Heart right ventricle (tissue), 16 donors: ENCODE results near the gene OVCH1. TPM values are rescaled to one million over a fixed set of nuclear protein-coding genes. Genes with fewer than 3 reads are reported as not detected.

Source experiments
- ATAC-seq, 8 donors: fragments of 200-7000 bp; cut with Tn5 transposase; one replicate each; pipeline ENCODE4 v1.9.1; 2020; ENCODE audit warnings: mild to moderate bottlenecking in 8 of 8, moderate library complexity in 8 of 8, moderate number of reproducible peaks in 1 of 8
- DNase-seq, 2 donors: peaks; one replicate each; pipeline ENCODE4 v3.0.0-alpha.2; 2020
- H3K27ac ChIP-seq, 10 donors: fragments of 200-600 bp; sonication (generic) in 2 of 10; one replicate each; pipeline versions ENCODE4 v1.5.0 to v1.8.0; 2020 to 2022; ENCODE audit warnings: mild to moderate bottlenecking in 3 of 10
- H3K27me3 ChIP-seq, 7 donors: fragments of 200-600 bp; one replicate each; pipeline ENCODE4 v1.8.0; 2021 to 2022; ENCODE audit warnings: mild to moderate bottlenecking in 2 of 7
- H3K36me3 ChIP-seq, 9 donors: fragments of 200-600 bp; sonication (generic) in 1 of 9; one replicate each; pipeline versions ENCODE4 v1.5.0 to v1.8.0; 2020 to 2022; ENCODE audit warnings: mild to moderate bottlenecking in 2 of 9
- H3K4me1 ChIP-seq, 9 donors: fragments of 200-600 bp; sonication (generic) in 1 of 9; one replicate each; pipeline versions ENCODE4 v1.5.0 to v1.8.0; 2020 to 2022; ENCODE audit warnings: mild to moderate bottlenecking in 4 of 9
- H3K4me3 ChIP-seq, 10 donors: fragments of 200-600 bp; sonication (generic) in 2 of 10; one replicate each; pipeline versions ENCODE4 v1.5.0 to v1.8.0; 2020 to 2022; ENCODE audit warnings: mild to moderate bottlenecking in 7 of 10, moderate library complexity in 2 of 10
- H3K9me3 ChIP-seq, 11 donors: fragments of 200-600 bp in 10 of 11; sonication (generic) in 2 of 11; one replicate each; pipeline versions ENCODE4 v1.5.0 to v1.8.0; 2013 to 2022; ENCODE audit warnings: mild to moderate bottlenecking in 2 of 11, control low read depth in 1 of 11, moderate library complexity in 1 of 11
- CTCF ChIP-seq, 9 donors: fragments of 200-600 bp; sonication (generic) in 2 of 9; IDR thresholded peaks; one replicate each; pipeline versions ENCODE4 v1.5.0 to v1.8.0; 2021 to 2022; ENCODE audit warnings: antibody characterized with exemption in 9 of 9, mild to moderate bottlenecking in 5 of 9, moderate library complexity in 1 of 9
- WGBS, 2 donors: extraction: QIAGEN DNeasy Blood & Tissue Kit; methylation state at CpG; one replicate each; pipeline ENCODE4 v1.1.7; 2013; ENCODE audit warnings: inconsistent platforms in 1 of 2; 5-methylcytosine and 5-hydroxymethylcytosine counted together
- intact Hi-C, 10 donors: fragments of 100-400 bp; cut with DNase I; formaldehyde crosslinking; loops; one replicate each; pipeline versions ENCODE4 v1.11.1 to v1.14.2; 2022
- long read RNA-seq, 3 donors: library from polyadenylated mRNA; unstranded; transcript quantifications; one replicate each; pipeline ENCODE4 v2.0.0, GENCODE V29; 2020 to 2021
- polyA plus RNA-seq, 2 donors: library from polyadenylated mRNA; stranded (reverse); fragments of 200-250 nt; gene quantifications; one replicate each; pipeline ENCODE4 v1.2.3, GENCODE V29; 2013
- total RNA-seq, 10 donors: library from RNA; stranded (reverse); fragmentation: NEBNext Ultra II Directional in 3 of 10; extraction: Animal tissue kit (Norgen Biotek cat#: 25700) in 3 of 10; gene quantifications; one replicate each; pipeline versions ENCODE4 v1.2.1 to v1.2.4, GENCODE V29; 2021 to 2023
- donor health status: Arrhythmogenic right ventricular cardiomyopathy.
- donor health status: ischemic (EF 13 %, LVEDD 7.1; RV severe dilation, severe dysfunction).
- donor health status: healthy with polysubstance abuse.
- donor health status: DM: no; HTN: yes; CAD: no.
- donor health status: DM: no; HTN: no; CAD: no.
- donor health status: ischemic (EF 25% LVEDD 6.9; RV normal size, moderate dysfunction).
- donor health status: ischemic (EF 25% LVEDD 5.7; RV mildly dilated, moderate dysfunction).
- donor health status: healthy.
- donor health status: DM: yes; HTN: yes; CAD: no.
- donor health status: Ischemic cardiomyopathy.
- donor health status: ischemic (EF 35%, LVEDD 5.7; RV mildly dilated, moderate dysfunction).
- donor health status: nonischemic (EF 11% LVEDD 7.7; RV severe dilation, severe dysfunction).
- donor health status: DM: yes; HTN: yes; CAD: no.
- donor health status: PGD.
- donor health status: ischemic (EF 29% LVEDD 5.4; RV normal size, mild dysfunction).
- donor health status: nonischemic (EF 23%, LVEDD 6.1; RV moderate dilation, normal function).

Gene OVCH1
- total RNA-seq: under 1 TPM in 4 of 10 donors, not detected in 6; 0.07 to 0.25 (median 0.21) TPM
- polyA plus RNA-seq: under 1 TPM; 0.12 to 0.44 TPM
- long read RNA-seq, donor 1: 0 reads
- long read RNA-seq, donor 2: 0 reads
- long read RNA-seq, donor 3: 0 reads

GRCh38 chr12:29497588-29497987 lies at the start of gene OVCH1:
Gene OVCH1 (minus strand): TSS chr12:29497686. CDS start chr12:29497686, 0 bp downstream.
- ATAC-seq (peak in 1 of 8 donors; percentile 41), DNase-seq (no peak)
- Histone ChIP-seq H3K4me3 (no peak within 1 kb of the TSS), H3K27me3 (no peaks in the 10 kb centered on the region), H3K27ac (no peak within 1 kb of the TSS), H3K9me3 (no peaks in the 10 kb centered on the region), H3K4me1 (no peaks in the 10 kb centered on the region), H3K36me3 (peaks cover 0 to 11% (median 0%) of the 10 kb centered on the region in 9 donors)
- TF ChIP-seq CTCF (IDR thresholded peaks at IDR 0.05): no peak
- 92 to 93% methylated on average over 18 of the region's 18 CpGs for WGBS, 2 donors
- intact Hi-C loops: loop anchor here in 1 of 10 donors (5.0 kb wide), 1 partner anchor 1230 kb away; no protein-coding TSS in a partner anchor

- no peak for TF ChIP-seq CTCF (IDR thresholded peaks at IDR 0.05)
- no peak for ATAC-seq
- Histone ChIP-seq H3K4me3 (no peak overlapping the region), H3K36me3 (no peaks in the 10 kb centered on the region), H3K4me1 (peaks cover 0 to 34% (median 16%) of the 10 kb centered on the region in 9 donors), H3K27me3 (no peaks in the 10 kb centered on the region), H3K9me3 (no peaks in the 10 kb centered on the region), H3K27ac (no peak overlapping the region)
- intact Hi-C loops: loop anchor here in 1 of 10 donors (10.0 kb wide), 1 partner anchor 1278 kb away; no protein-coding TSS in a partner anchor
- WGBS, 2 donors: 64 to 68% methylated on average over 4 of the region's 4 CpGs
- DNase-seq: no peak
These were observed 49.7 kb upstream of the OVCH1 start for GRCh38 chr12:29547151-29547632.

- Histone ChIP-seq H3K4me3 (no peak overlapping the region), H3K27ac (peak overlapping the region in 1 of 10 donors; percentile 33), H3K4me1 (peaks cover 0 to 31% (median 16%) of the 10 kb centered on the region in 9 donors), H3K27me3 (no peaks in the 10 kb centered on the region), H3K9me3 (no peaks in the 10 kb centered on the region), H3K36me3 (no peaks in the 10 kb centered on the region)
- DNase-seq: peak in 1 of 2 donors; percentile 8
- TF ChIP-seq CTCF (IDR thresholded peaks at IDR 0.05): no peak
- intact Hi-C loops: loop anchor here in 1 of 10 donors (10.0 kb wide), 1 partner anchor 1279 kb away; no protein-coding TSS in a partner anchor
- peak in 6 of 8 donors; percentile 33 to 89 (median 54) for ATAC-seq
- WGBS, 2 donors: 67 to 80% methylated on average over 2 of the region's 2 CpGs
These were observed 48.5 kb upstream of the OVCH1 start for GRCh38 chr12:29546000-29546399.

GRCh38 chr12:29545102-29545467 lies 47.6 kb upstream of the OVCH1 start:
- Histone ChIP-seq H3K27me3 (no peaks in the 10 kb centered on the region), H3K9me3 (no peaks in the 10 kb centered on the region), H3K36me3 (no peaks in the 10 kb centered on the region), H3K4me3 (no peak overlapping the region), H3K27ac (no peak overlapping the region), H3K4me1 (peaks cover 0 to 31% (median 16%) of the 10 kb centered on the region in 9 donors)
- ATAC-seq (no peak), DNase-seq (no peak)
- intact Hi-C loops: loop anchor here in 1 of 10 donors (10.0 kb wide), 1 partner anchor 1280 kb away; no protein-coding TSS in a partner anchor
- no peak for TF ChIP-seq CTCF (IDR thresholded peaks at IDR 0.05)
- WGBS, 2 donors: 78 to 81% methylated on average over 4 of the region's 4 CpGs
